Measurements from ENCODE around the gene RAD51B.
A peak's percentile ranks its signal among the peaks of the same experiment; 100 is the strongest.

The RAD51B gene

GRCh38 chr14:68599896-68600610 lies 780.5 kb downstream of the RAD51B start:
- TF ChIP-seq, protein P1, sequence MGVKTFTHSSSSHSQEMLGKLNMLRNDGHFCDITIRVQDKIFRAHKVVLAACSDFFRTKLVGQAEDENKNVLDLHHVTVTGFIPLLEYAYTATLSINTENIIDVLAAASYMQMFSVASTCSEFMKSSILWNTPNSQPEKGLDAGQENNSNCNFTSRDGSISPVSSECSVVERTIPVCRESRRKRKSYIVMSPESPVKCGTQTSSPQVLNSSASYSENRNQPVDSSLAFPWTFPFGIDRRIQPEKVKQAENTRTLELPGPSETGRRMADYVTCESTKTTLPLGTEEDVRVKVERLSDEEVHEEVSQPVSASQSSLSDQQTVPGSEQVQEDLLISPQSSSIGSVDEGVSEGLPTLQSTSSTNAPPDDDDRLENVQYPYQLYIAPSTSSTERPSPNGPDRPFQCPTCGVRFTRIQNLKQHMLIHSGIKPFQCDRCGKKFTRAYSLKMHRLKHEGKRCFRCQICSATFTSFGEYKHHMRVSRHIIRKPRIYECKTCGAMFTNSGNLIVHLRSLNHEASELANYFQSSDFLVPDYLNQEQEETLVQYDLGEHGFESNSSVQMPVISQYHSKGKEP (tag by site-specific recombination; IDR thresholded peaks at IDR 0.05): no peak
- TF ChIP-seq ZIC2 (tag by site-specific recombination; IDR thresholded peaks at IDR 0.05): peak; percentile 54
- peak; percentile 47 for TF ChIP-seq GLIS1 (tag by site-specific recombination; IDR thresholded peaks at IDR 0.05)
- peak; percentile 35; the same call in 1 of the 2 replicates for TF ChIP-seq ZNF423 (tag by site-specific recombination; IDR thresholded peaks at IDR 0.05)
- peaks cover 16% of the 10 kb centered on the region for H3K4me1 ChIP-seq (ENCODE audit: control insufficient read depth, insufficient read depth, low read length)
- no peaks in the 10 kb centered on the region for H3K36me3 ChIP-seq (ENCODE audit: control insufficient read depth in 2 of 2, insufficient read depth in 1 of 2, low read length in 2 of 2)
- ChIA-PET CTCF (interaction anchor here (1.0 kb wide), 1 partner anchor 352 kb away, joined by 3 read pairs; no protein-coding TSS in a partner anchor), POLR2A (no interaction called here)
- no peak overlapping the region for H3K27ac ChIP-seq (ENCODE audit: extremely low read depth, low read depth, low read length)
- no peak overlapping the region for H3K4me3 ChIP-seq (ENCODE audit: low read depth, low read length)
- H3K9me3 ChIP-seq (ENCODE audit: control insufficient read depth, insufficient read depth, low read depth, low read length): no peaks in the 10 kb centered on the region

GRCh38 chr14:68602507-68602906 lies 782.9 kb downstream of the RAD51B start:
- Histone ChIP-seq H3K9me3 (ENCODE audit: control insufficient read depth, insufficient read depth, low read depth, low read length) (no peaks in the 10 kb centered on the region), H3K4me3 (ENCODE audit: low read depth, low read length) (no peak overlapping the region), H3K36me3 (ENCODE audit: control insufficient read depth in 2 of 2, insufficient read depth in 1 of 2, low read length in 2 of 2) (no peaks in the 10 kb centered on the region), H3K27ac (ENCODE audit: extremely low read depth, low read depth, low read length) (no peak overlapping the region), H3K4me1 (ENCODE audit: control insufficient read depth, insufficient read depth, low read length) (peaks cover 23% of the 10 kb centered on the region)
- POLR2A ChIA-PET: no interaction called here
- TF ChIP-seq ZNF560 (tag by site-specific recombination; IDR thresholded peaks at IDR 0.05; ENCODE audit: borderline replicate concordance) (no peak), ZNF10 (tag by site-specific recombination; IDR thresholded peaks at IDR 0.05) (peak; percentile 61; the same call in 1 of the 2 replicates)
- CTCF ChIA-PET: no interaction called here

GRCh38 chr14:68603533-68604360 lies 784.2 kb downstream of the RAD51B start:
- Histone ChIP-seq H3K9me3 (ENCODE audit: control insufficient read depth, insufficient read depth, low read depth, low read length) (no peaks in the 10 kb centered on the region), H3K27ac (ENCODE audit: extremely low read depth, low read depth, low read length) (no peak overlapping the region), H3K4me1 (ENCODE audit: control insufficient read depth, insufficient read depth, low read length) (peaks cover 23% of the 10 kb centered on the region), H3K4me3 (ENCODE audit: low read depth, low read length) (no peak overlapping the region), H3K36me3 (ENCODE audit: control insufficient read depth in 2 of 2, insufficient read depth in 1 of 2, low read length in 2 of 2) (no peaks in the 10 kb centered on the region)
- CTCF ChIA-PET: no interaction called here
- TF ChIP-seq ZNF175 (tag by site-specific recombination; IDR thresholded peaks at IDR 0.05) (no peak), ZNF274 (IDR thresholded peaks at IDR 0.05; ENCODE audit: low read length) (no peak), ZNF274 (tag by site-specific recombination; IDR thresholded peaks at IDR 0.05; ENCODE audit: borderline replicate concordance) (no peak), ZNF350 (tag by site-specific recombination; IDR thresholded peaks at IDR 0.05) (no peak), ZNF366 (tag by site-specific recombination; conservative IDR thresholded peaks at IDR 0.05) (no peak), ZBTB20 (tag by site-specific recombination; IDR thresholded peaks at IDR 0.05) (no peak), KLF7 (tag by site-specific recombination; IDR thresholded peaks at IDR 0.05; ENCODE audit: borderline replicate concordance) (no peak), ZNF501 (tag by site-specific recombination; IDR thresholded peaks at IDR 0.05) (no peak), ZNF843 (tag by site-specific recombination; IDR thresholded peaks at IDR 0.05) (no peak), ZNF677 (tag by site-specific recombination; IDR thresholded peaks at IDR 0.05) (no peak), ZFP41 (tag by site-specific recombination; IDR thresholded peaks at IDR 0.05; ENCODE audit: borderline replicate concordance) (no peak), SALL2 (tag by site-specific recombination; IDR thresholded peaks at IDR 0.05; ENCODE audit: borderline replicate concordance) (no peak), ZNF266 (tag by site-specific recombination; IDR thresholded peaks at IDR 0.05; ENCODE audit: low read depth) (no peak), ZNF112 (tag by site-specific recombination; IDR thresholded peaks at IDR 0.05) (no peak), SP7 (tag by site-specific recombination; IDR thresholded peaks at IDR 0.05) (no peak), ZNF223 (tag by site-specific recombination; IDR thresholded peaks at IDR 0.05) (no peak), GLIS1 (tag by site-specific recombination; IDR thresholded peaks at IDR 0.05) (no peak), ZNF324 (tag by site-specific recombination; IDR thresholded peaks at IDR 0.05) (no peak), AEBP2 (tag by site-specific recombination; IDR thresholded peaks at IDR 0.05; ENCODE audit: borderline replicate concordance) (no peak)
- TF ChIP-seq, protein P2, sequence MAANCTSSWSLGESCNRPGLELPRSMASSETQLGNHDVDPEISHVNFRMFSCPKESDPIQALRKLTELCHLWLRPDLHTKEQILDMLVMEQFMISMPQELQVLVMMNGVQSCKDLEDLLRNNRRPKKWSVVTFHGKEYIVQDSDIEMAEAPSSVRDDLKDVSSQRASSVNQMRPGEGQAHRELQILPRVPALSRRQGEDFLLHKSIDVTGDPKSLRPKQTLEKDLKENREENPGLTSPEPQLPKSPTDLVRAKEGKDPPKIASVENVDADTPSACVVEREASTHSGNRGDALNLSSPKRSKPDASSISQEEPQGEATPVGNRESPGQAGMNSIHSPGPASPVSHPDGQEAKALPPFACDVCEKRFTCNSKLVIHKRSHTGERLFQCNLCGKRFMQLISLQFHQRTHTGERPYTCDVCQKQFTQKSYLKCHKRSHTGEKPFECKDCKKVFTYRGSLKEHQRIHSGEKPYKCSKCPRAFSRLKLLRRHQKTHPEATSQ (tag by site-specific recombination; IDR thresholded peaks at IDR 0.05): no peak
- POLR2A ChIA-PET: no interaction called here

Data from HEK293 (cell line).